H1 (cell line): ENCODE measurements around the gene TSSC4. TPM values are rescaled to one million over a fixed set of nuclear protein-coding genes. Genes with fewer than 3 reads are reported as not detected.

ENCODE experiments used
- CTCF ChIA-PET: fragments of 300-600 bp; sonication (Branson Sonifier 250); formaldehyde crosslinking; loops from one replicate; lab custom pipeline; 2021; ENCODE audit not compliant: partially characterized antibody; lab: Charles Lee
- POLR2A ChIA-PET: fragments of 300-600 bp; sonication (Branson Sonifier 250); formaldehyde crosslinking; loops from one replicate; lab custom pipeline; 2021; ENCODE audit warnings: inconsistent platforms; ENCODE audit not compliant: partially characterized antibody; lab: Charles Lee
- DNase-seq, 2 experiments: peaks; one replicate each; pipeline versions ENCODE4 v3.0.0 to v3.0.0-alpha.2; 2010 to 2022; ENCODE audit warnings: low spot score in 2 of 2, low read depth in 1 of 2, mixed read lengths in 1 of 2
- FAIRE-seq: peaks from 2 replicates; lab custom pipeline; 2011; peaks lifted over from hg19 to GRCh38; lab: Jason Lieb, UNC
- H2AFZ ChIP-seq: 2 replicates; pipeline ENCODE4 v1.8.1; 2012; ENCODE audit warnings: low read length, inconsistent platforms
- H2AK5ac ChIP-seq: 2 replicates; pipeline ENCODE4 v1.6.1; 2013; ENCODE audit warnings: low read depth, low read length
- H2BK120ac ChIP-seq: replicated peaks from 2 replicates; pipeline ENCODE3; 2013; ENCODE audit warnings: low read depth, low read length, inconsistent platforms
- H2BK12ac ChIP-seq: 2 replicates; pipeline ENCODE4 v1.6.1; 2013; ENCODE audit warnings: low read depth, low read length
- H2BK15ac ChIP-seq: 2 replicates; pipeline ENCODE4 v1.6.1; 2013; ENCODE audit warnings: low read length
- H2BK20ac ChIP-seq: 2 replicates; pipeline ENCODE4 v1.6.1; 2013; ENCODE audit warnings: low read length
- H2BK5ac ChIP-seq: 2 replicates; pipeline ENCODE4 v1.6.1; 2013; ENCODE audit warnings: low read depth, low read length
- H3K14ac ChIP-seq: 2 replicates; pipeline ENCODE4 v1.6.1; 2013; ENCODE audit warnings: inconsistent platforms; ENCODE audit not compliant: insufficient read length
- H3K18ac ChIP-seq: 2 replicates; pipeline ENCODE4 v1.6.1; 2013; ENCODE audit warnings: low read length; ENCODE audit errors: extremely low read depth
- H3K23ac ChIP-seq: 2 replicates; pipeline ENCODE4 v1.6.1; 2013; ENCODE audit warnings: inconsistent platforms; ENCODE audit not compliant: insufficient read length
- H3K23me2 ChIP-seq: 2 replicates; pipeline ENCODE4 v1.6.1; 2013; ENCODE audit warnings: low read depth, low read length
- H3K27ac ChIP-seq: 2 replicates; pipeline ENCODE4 v1.6.1; 2011; ENCODE audit warnings: low read depth, low read length, inconsistent platforms
- H3K27me3 ChIP-seq, 4 experiments: replicated peaks in 1 of 4; 1 replicate in 1 of 4; 2 replicates in 3 of 4; pipeline versions ENCODE4 v1.6.1 to v1.8.1; 2011 to 2013; ENCODE audit warnings: low read length in 3 of 4, mild to moderate bottlenecking in 3 of 4, inconsistent platforms in 2 of 4, mixed read lengths in 2 of 4, moderate library complexity in 1 of 4; ENCODE audit not compliant: control insufficient read depth in 3 of 4, insufficient read depth in 3 of 4; ENCODE audit errors: extremely low read depth in 1 of 4
- H3K36me3 ChIP-seq, 4 experiments: 2 replicates each; pipeline versions ENCODE4 v1.6.1 to v1.8.1; 2011 to 2013; ENCODE audit warnings: mild to moderate bottlenecking in 4 of 4, low read length in 3 of 4, moderate library complexity in 2 of 4, control low read depth in 1 of 4, inconsistent platforms in 1 of 4; ENCODE audit not compliant: insufficient read depth in 4 of 4, control insufficient read depth in 2 of 4
- H3K4ac ChIP-seq: replicated peaks from 2 replicates; pipeline ENCODE3; 2013; ENCODE audit warnings: low read length, low read depth, mixed read lengths, inconsistent platforms; ENCODE audit not compliant: insufficient read length
- H3K4me1 ChIP-seq, 4 experiments: replicated peaks in 1 of 4; 1 replicate in 1 of 4; 2 replicates in 3 of 4; pipeline versions ENCODE4 v1.6.1 to v1.8.1; 2011 to 2013; ENCODE audit warnings: low read length in 3 of 4, inconsistent platforms in 2 of 4, mixed read lengths in 1 of 4; ENCODE audit not compliant: insufficient read depth in 4 of 4, control insufficient read depth in 3 of 4
- H3K4me2 ChIP-seq, 2 experiments: 2 replicates each; pipeline versions ENCODE4 v1.6.1 to v1.8.1; 2011 to 2013; ENCODE audit warnings: low read depth in 2 of 2, low read length in 2 of 2, control low read depth in 1 of 2, inconsistent platforms in 1 of 2, mild to moderate bottlenecking in 1 of 2; ENCODE audit not compliant: insufficient read depth in 1 of 2
- H3K4me3 ChIP-seq, 4 experiments: fragments of 200-600, 300-600 bp in 1 of 4; sonication (generic), shearing (Covaris generic), sonication (Bioruptor Twin) in 1 of 4; 2 replicates each; pipeline versions ENCODE4 v1.5.1 to v1.8.1; 2011 to 2016; ENCODE audit warnings: low read length in 4 of 4, low read depth in 3 of 4, control low read depth in 2 of 4, inconsistent platforms in 2 of 4, mild to moderate bottlenecking in 2 of 4, mixed read lengths in 1 of 4, moderate library complexity in 1 of 4; ENCODE audit not compliant: insufficient read depth in 2 of 4; ENCODE audit errors: extremely low read depth in 1 of 4
- H3K56ac ChIP-seq: replicated peaks from 2 replicates; pipeline ENCODE3; 2013; ENCODE audit warnings: low read depth, mild to moderate bottlenecking, mixed read lengths, low read length, inconsistent platforms; ENCODE audit not compliant: insufficient read length
- H3K79me1 ChIP-seq: 2 replicates; pipeline ENCODE4 v1.6.1; 2013; ENCODE audit warnings: low read depth, low read length, control low read depth
- H3K79me2 ChIP-seq, 2 experiments: 2 replicates each; pipeline versions ENCODE4 v1.6.1 to v1.8.1; 2012 to 2013; ENCODE audit warnings: low read length in 2 of 2, mild to moderate bottlenecking in 2 of 2, inconsistent platforms in 1 of 2; ENCODE audit not compliant: insufficient read depth in 2 of 2, control insufficient read depth in 1 of 2
- H3K9ac ChIP-seq, 4 experiments: replicated peaks in 1 of 4; 1 replicate in 1 of 4; 2 replicates in 3 of 4; pipeline versions ENCODE4 v1.6.1 to v1.8.1; 2011 to 2013; ENCODE audit warnings: low read depth in 3 of 4, low read length in 3 of 4, control low read depth in 2 of 4, mild to moderate bottlenecking in 2 of 4, moderate library complexity in 2 of 4, inconsistent platforms in 1 of 4; ENCODE audit errors: extremely low read depth in 1 of 4
- H3K9me3 ChIP-seq, 2 experiments: 2 replicates each; pipeline versions ENCODE4 v1.6.1 to v1.8.1; 2012 to 2013; ENCODE audit warnings: mild to moderate bottlenecking in 2 of 2, moderate library complexity in 2 of 2, control low read depth in 1 of 2, inconsistent platforms in 1 of 2, low read depth in 1 of 2, low read length in 1 of 2, mixed read lengths in 1 of 2; ENCODE audit not compliant: insufficient read depth in 2 of 2
- H4K20me1 ChIP-seq, 2 experiments: replicated peaks in 1 of 2; 2 replicates each; pipeline versions ENCODE3 to v1.8.1; 2011 to 2013; ENCODE audit warnings: inconsistent platforms in 2 of 2, low read length in 2 of 2, mild to moderate bottlenecking in 1 of 2; ENCODE audit not compliant: insufficient read depth in 2 of 2, control insufficient read depth in 1 of 2
- H4K5ac ChIP-seq: 2 replicates; pipeline ENCODE4 v1.6.1; 2013; ENCODE audit warnings: low read length, low read depth, mixed read lengths, inconsistent platforms; ENCODE audit not compliant: insufficient read length
- H4K8ac ChIP-seq: 2 replicates; pipeline ENCODE4 v1.8.0; 2013; ENCODE audit warnings: mild to moderate bottlenecking, moderate library complexity, low read length, inconsistent platforms; ENCODE audit not compliant: insufficient read depth; ENCODE audit errors: extremely low read depth
- H4K91ac ChIP-seq: replicated peaks from 2 replicates; pipeline ENCODE3; 2013; ENCODE audit warnings: low read length, mixed read lengths, inconsistent platforms; ENCODE audit not compliant: insufficient read length
- BRCA1 ChIP-seq: IDR thresholded peaks from 2 replicates; pipeline ENCODE4 v1.6.1; 2012; ENCODE audit warnings: low read depth, low read length, improper control_type of control experiment
- EGR1 ChIP-seq: IDR thresholded peaks from 2 replicates; pipeline ENCODE4 v1.6.1; 2011; ENCODE audit warnings: low read depth, low read length, borderline replicate concordance
- RXRA ChIP-seq: IDR thresholded peaks from 2 replicates; pipeline ENCODE4 v1.6.1; 2011; ENCODE audit warnings: low read depth, mild to moderate bottlenecking, low read length, moderate library complexity; ENCODE audit not compliant: insufficient read depth
- SIN3A ChIP-seq, 2 experiments: IDR thresholded peaks in 1 of 2; conservative IDR thresholded peaks in 1 of 2; 2 replicates each; pipeline ENCODE4 v1.6.1; 2011 to 2012; ENCODE audit warnings: low read length in 2 of 2, improper control_type of control experiment in 1 of 2, low read depth in 1 of 2, mild to moderate bottlenecking in 1 of 2
- TAF1 ChIP-seq: IDR thresholded peaks from 2 replicates; pipeline ENCODE4 v1.6.1; 2011; ENCODE audit warnings: mild to moderate bottlenecking, low read depth, low read length
- TAF7 ChIP-seq: optimal IDR thresholded peaks from 2 replicates; pipeline ENCODE3; 2011; ENCODE audit warnings: low read depth, mild to moderate bottlenecking, inconsistent platforms, low read length, moderate library complexity, borderline replicate concordance
- ZNF274 ChIP-seq: IDR thresholded peaks from 2 replicates; pipeline ENCODE4 v1.7.0; 2012; ENCODE audit warnings: low read length, borderline replicate concordance; ENCODE audit errors: extremely low read depth
- WGBS, 2 experiments: shearing (Covaris generic) in 1 of 2; methylation state at CpG; one replicate each; pipeline versions ENCODE4 v1.1.6 to v1.1.7; 2013 to 2015; ENCODE audit warnings: low lambda C conversion rate in 2 of 2, mixed read lengths in 2 of 2, inconsistent platforms in 1 of 2, low coverage in 1 of 2, missing lambda C conversion rate in 1 of 2; ENCODE audit not compliant: insufficient replicate concordance in 2 of 2, insufficient coverage in 1 of 2, insufficient read length in 1 of 2; ENCODE audit errors: extremely low coverage in 1 of 2, missing lambda C conversion rate in 1 of 2; 5-methylcytosine and 5-hydroxymethylcytosine counted together
- polyA plus RNA-seq, 7 experiments: library from polyadenylated mRNA; depleted of rRNA in 3 of 7; stranded (reverse) in 5 of 7; unstranded in 2 of 7; fragments of >200 nt in 5 of 7; fragments of 200-250 nt in 2 of 7; gene quantifications; 1 replicate in 5 of 7; 2 replicates in 1 of 7; 4 replicates in 1 of 7; pipeline versions ENCODE4 v1.2.1 to v1.2.3, GENCODE V29; 2011 to 2013; ENCODE audit warnings: missing spikeins in 2 of 7, mixed read lengths in 2 of 7
- total RNA-seq: library from RNA; stranded (reverse); fragmentation: NEBNext Ultra II Directional; extraction: Animal tissue kit (Norgen Biotek cat#: 25700); gene quantifications from 2 replicates; pipeline ENCODE4 v1.2.1, GENCODE V29; 2021
- TF ChIP-seq, protein P1 (sequence below): IDR thresholded peaks from 2 replicates; pipeline ENCODE4 v1.6.1; 2012; ENCODE audit warnings: low read length, inconsistent platforms
- TF ChIP-seq, protein P2 (sequence below): IDR thresholded peaks from 2 replicates; pipeline ENCODE4 v1.6.1; 2011; ENCODE audit warnings: low read depth, mild to moderate bottlenecking, low read length; ENCODE audit not compliant: insufficient read depth
- TF ChIP-seq, protein P3 (sequence below): IDR thresholded peaks from 2 replicates; pipeline ENCODE4 v1.6.1; 2012; ENCODE audit warnings: inconsistent platforms

Gene TSSC4
- total and polyA plus RNA-seq, 2 of the 8 experiments (the other 6 are each of a cell fraction or from before 2014, with no cell fraction given): 34.0 to 39.3 TPM

DNA sequence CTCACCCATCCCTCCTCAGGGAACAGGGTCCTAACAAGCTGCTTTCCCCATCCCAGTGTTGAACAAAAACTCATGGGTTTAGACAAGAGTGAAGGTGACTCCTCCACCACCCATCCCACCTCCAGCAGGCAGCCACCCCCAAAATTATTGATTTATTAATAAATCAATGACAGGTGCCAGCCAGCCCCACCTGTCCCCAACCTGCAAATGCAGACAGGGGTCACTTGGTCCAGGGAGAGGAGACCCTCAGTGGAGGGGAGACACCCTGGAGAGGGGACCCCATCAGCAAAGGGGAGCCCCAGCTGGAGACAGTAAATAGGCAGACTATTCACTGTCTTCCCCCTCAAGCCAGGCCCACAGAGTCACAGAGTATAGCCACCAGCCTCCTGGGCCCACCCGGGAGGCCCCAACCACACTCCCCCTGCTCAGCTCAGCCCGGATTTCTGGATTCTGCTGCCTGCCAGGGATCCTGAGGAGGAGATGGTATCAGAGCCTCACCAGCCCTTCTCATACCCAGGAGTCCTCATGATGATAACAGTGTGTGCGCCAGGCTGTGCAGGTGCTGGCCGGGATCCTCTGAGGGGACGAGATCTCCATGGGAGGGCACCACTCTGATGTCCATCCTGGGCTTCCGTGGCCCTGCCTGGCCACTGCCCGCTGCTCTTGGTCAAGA lies 32.2 kb upstream of the TSSC4 start:
- peak overlapping the region; percentile 20; the same call in 1 of the 2 replicates for H4K8ac ChIP-seq
- no peak overlapping the region for H4K91ac ChIP-seq
- ChIA-PET POLR2A (interaction anchor here (3.1 kb wide), 1 partner anchor 9 kb away, joined by 34 read pairs; the partner anchor contains the start of gene CD81), CTCF (interaction anchor here (1.8 kb wide), 1 partner anchor 34 kb away, joined by 3 read pairs; no protein-coding TSS in a partner anchor)
- no peaks in the 10 kb centered on the region for H3K79me1 ChIP-seq
- H3K9ac ChIP-seq: no peak overlapping the region
- no peak overlapping the region for H3K27ac ChIP-seq
- H3K36me3 ChIP-seq: no peaks in the 10 kb centered on the region
- no peaks in the 10 kb centered on the region for H3K4me1 ChIP-seq
- H3K23ac ChIP-seq: no peak overlapping the region
- H3K79me2 ChIP-seq: no peaks in the 10 kb centered on the region
- 0 out of 7 replicates have a peak, but pooled peaks cover 0 to 2% (median 0%) of the 10 kb centered on the region in 4 experiments for H3K27me3 ChIP-seq
- no peak overlapping the region for H2AK5ac ChIP-seq
- no peaks in the 10 kb centered on the region for H3K9me3 ChIP-seq
- H2BK120ac ChIP-seq: no peak overlapping the region
- no peak overlapping the region for H2BK15ac ChIP-seq
- H3K56ac ChIP-seq: no peak overlapping the region
- DNase-seq: no peak
- H2BK20ac ChIP-seq: no peak overlapping the region
- H3K18ac ChIP-seq: no peak overlapping the region
- no peak overlapping the region for H3K4me3 ChIP-seq
- H3K4ac ChIP-seq: no peak overlapping the region
- no peak overlapping the region for H2AFZ ChIP-seq
- H2BK12ac ChIP-seq: no peak overlapping the region
- H3K14ac ChIP-seq: no peak overlapping the region
- no peak for FAIRE-seq
- no peak overlapping the region for H3K4me2 ChIP-seq
- 88% methylated on average over 7 of the region's 7 CpGs; no CpG with 5 or more reads in 1 of the 2 experiments for WGBS, 2 experiments
- no peak overlapping the region for H2BK5ac ChIP-seq
- no peaks in the 10 kb centered on the region for H3K23me2 ChIP-seq
- H4K5ac ChIP-seq: no peak overlapping the region
- H4K20me1 ChIP-seq: peaks cover 0 to 1% of the 10 kb centered on the region in 2 experiments
- TF ChIP-seq TAF7: no peak
- TF ChIP-seq RXRA: no peak
- TF ChIP-seq, protein P1, sequence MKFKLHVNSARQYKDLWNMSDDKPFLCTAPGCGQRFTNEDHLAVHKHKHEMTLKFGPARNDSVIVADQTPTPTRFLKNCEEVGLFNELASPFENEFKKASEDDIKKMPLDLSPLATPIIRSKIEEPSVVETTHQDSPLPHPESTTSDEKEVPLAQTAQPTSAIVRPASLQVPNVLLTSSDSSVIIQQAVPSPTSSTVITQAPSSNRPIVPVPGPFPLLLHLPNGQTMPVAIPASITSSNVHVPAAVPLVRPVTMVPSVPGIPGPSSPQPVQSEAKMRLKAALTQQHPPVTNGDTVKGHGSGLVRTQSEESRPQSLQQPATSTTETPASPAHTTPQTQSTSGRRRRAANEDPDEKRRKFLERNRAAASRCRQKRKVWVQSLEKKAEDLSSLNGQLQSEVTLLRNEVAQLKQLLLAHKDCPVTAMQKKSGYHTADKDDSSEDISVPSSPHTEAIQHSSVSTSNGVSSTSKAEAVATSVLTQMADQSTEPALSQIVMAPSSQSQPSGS: no peak
- no peak for TF ChIP-seq TAF1
- TF ChIP-seq, protein P2, sequence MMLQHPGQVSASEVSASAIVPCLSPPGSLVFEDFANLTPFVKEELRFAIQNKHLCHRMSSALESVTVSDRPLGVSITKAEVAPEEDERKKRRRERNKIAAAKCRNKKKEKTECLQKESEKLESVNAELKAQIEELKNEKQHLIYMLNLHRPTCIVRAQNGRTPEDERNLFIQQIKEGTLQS: no peak
- TF ChIP-seq, protein P3, sequence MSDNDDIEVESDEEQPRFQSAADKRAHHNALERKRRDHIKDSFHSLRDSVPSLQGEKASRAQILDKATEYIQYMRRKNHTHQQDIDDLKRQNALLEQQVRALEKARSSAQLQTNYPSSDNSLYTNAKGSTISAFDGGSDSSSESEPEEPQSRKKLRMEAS: no peak
- no peak for TF ChIP-seq SIN3A (conservative IDR thresholded peaks at IDR 0.05 in 1 of 2, IDR thresholded peaks at IDR 0.05 in 1 of 2; ENCODE audit: low read depth in 1 of 2, low read length in 2 of 2)
- TF ChIP-seq EGR1: no peak
- TF ChIP-seq ZNF274: no peak
- no peak for TF ChIP-seq BRCA1
